GM19463 (cell line): ENCODE data around the gene RAB3GAP2.
A peak's percentile ranks its signal among the peaks of the same experiment; 100 is the strongest.
"Not testable (repeated sequence)": the region's sequence is repeated elsewhere in the genome, so short reads cannot be mapped to it uniquely, and the experiment has no call there.

Experiments used
- ATAC-seq: cut with Tn5 transposase; IDR thresholded peaks from one replicate; pipeline ENCODE4 v1.9.1; 2021; ENCODE audit warnings: mild to moderate bottlenecking, moderate library complexity; ENCODE audit not compliant: unreplicated experiment

RAB3GAP2 gene

DNA sequence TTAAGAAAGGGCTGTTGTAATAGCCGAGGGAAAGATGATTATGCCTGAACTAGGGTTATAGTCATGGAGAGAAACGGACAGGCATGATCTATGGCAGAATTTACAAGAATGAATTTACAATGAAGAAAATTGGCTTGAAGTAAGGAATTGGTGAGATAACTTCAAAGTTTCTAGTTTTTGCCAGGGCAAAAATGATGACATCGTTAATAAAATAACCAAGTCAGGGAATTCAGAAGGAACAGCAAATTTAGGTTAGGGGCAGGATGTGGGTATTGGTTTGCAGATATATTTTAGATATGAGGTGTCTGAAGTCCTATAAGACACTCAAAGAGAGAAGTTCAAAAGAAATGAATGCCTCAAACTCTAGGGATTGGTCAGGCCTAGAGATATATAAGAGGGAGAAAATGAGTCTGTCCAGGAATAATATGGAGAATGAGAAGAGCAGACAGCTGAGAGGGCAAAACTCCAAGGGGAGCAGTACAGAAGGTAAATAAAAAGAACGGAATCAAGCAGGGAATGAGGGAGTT is 115.6 kb downstream of the RAB3GAP2 start:
- no peak for ATAC-seq

DNA sequence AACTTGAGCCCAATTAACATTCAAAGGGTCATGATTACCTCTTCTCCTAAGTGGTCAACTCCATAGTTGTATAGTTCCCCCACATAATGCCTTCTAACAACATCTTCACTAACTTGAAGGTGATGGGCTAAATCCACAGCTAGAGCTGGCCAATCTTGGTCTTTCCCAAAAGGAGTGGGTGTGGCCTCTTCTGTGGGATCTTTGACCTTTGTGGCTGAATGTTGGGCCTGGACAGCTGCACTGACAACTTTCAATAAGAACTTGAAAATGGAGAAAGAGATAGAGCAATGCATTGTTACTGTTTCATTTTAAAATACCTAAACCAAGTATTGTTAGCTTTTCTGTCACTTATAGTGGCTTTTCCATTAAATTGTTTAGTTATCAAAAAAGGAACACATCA is 119.1 kb downstream of the RAB3GAP2 start:
- no peak for ATAC-seq

DNA sequence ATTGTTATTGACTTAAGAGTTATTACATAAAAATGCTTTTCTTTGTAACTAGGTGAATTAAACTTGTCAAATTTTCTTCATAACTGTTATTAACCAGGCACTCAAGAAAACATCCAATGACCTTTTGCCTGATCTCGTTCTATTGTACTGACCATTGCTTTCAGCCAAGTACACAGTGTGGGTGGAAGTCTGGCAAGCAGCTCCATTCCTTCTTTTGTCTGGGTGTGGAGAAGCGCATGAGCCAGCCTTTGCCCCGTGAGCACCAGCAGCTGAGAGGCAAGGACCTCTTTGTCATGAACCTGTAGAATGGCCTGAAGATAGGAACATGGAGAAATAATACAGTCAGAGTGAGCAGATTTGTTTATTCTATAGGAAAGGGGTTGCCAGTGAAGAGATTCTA is 120.8 kb downstream of the RAB3GAP2 start:
- no peak for ATAC-seq

DNA sequence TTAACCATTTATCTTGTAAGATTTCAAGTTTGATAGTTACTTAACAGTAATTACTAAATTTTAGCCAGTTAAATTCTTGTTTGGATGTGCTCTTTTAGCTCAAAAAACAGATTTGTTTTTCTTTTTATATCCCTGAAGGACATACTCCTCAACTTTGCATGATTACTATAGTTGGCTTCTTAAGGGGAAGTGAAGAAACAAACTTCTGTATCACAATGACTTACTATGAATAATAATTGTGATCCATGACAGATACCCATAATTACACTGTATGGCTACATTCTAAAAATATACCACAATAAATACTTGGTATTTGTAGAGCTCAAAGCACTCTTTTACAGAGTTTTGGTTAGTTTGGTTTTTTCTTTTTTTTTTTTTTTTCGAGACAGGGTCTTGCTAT is 122.5 kb downstream of the RAB3GAP2 start:
- no peak for ATAC-seq

GRCh38 chr1:220144051-220144450 is 128.2 kb downstream of the RAB3GAP2 start:
- no peak for ATAC-seq

DNA sequence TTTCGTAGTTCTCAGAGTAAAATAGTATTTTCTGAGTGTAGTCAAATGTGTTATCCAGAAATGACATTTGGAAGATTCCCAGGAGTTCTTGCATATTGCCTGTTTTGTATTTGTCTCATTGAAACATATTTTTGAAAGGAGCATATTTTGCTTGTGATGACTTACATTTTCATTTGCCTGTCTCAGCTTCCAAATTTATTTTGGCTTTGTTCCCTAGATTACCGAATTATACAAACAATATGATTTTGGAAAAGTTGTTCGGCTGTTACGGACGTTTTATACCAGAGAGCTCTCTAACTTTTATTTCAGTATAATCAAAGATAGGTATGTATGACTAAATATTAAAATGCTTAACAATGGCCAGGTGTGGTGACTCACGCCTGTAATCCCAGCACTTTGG is 132.3 kb downstream of the RAB3GAP2 start:
- no peak for ATAC-seq

DNA sequence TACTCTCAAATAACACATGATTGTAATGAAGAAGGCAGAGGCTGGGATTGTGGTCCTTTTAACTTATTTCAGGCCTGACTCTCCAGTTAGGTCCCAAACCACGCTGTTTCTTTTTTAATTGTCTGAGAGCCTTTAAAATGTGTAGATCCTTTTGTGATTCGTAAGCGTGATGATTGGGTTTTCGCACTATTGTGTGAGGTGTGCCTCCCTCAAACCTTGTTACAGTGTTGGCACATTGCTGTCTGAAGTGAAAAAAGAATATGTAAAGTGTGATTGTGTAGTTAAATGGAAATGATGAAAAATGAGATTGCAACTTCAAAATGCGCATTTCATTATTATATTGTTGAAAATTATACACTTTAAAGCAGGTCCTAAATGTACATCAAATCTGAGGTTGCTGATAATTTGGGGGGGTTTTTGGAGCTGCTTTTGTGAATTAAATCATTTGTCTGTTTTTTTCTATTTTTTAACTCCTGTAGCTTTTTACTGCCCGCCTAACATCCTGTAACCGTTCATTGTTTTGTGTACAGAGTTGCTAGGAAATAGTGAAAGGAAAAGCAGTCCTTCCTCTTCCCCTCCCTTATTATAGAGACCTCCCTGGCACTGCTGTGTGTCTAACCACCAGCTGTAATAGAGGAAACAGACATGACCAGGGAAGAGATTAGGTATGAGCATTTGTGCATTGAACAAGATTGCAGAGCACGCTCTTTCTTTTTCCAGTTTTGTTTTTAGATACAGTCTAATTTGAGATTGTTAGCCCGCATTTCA is 135.1 kb downstream of the RAB3GAP2 start:
- ATAC-seq, result no peak

DNA sequence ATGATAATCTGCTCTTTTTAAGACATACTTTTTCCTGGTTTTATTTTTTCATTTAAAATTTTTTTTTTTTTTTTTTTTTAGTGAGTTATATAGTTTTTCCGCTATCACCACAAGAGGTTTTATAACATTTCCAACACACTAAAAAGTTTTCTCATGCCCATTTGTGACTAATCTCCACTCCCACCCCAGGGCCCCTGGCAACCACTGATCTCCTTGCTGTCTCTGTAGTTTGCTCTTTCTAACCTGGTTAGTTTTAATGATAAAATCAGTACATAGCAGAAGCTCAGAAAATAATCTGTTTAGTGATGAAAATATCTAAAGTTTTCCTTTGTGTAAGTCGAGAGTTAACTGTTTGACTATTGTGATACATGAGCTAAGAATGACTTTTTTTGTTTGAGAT is 136.5 kb downstream of the RAB3GAP2 start:
- ATAC-seq, result no peak

DNA sequence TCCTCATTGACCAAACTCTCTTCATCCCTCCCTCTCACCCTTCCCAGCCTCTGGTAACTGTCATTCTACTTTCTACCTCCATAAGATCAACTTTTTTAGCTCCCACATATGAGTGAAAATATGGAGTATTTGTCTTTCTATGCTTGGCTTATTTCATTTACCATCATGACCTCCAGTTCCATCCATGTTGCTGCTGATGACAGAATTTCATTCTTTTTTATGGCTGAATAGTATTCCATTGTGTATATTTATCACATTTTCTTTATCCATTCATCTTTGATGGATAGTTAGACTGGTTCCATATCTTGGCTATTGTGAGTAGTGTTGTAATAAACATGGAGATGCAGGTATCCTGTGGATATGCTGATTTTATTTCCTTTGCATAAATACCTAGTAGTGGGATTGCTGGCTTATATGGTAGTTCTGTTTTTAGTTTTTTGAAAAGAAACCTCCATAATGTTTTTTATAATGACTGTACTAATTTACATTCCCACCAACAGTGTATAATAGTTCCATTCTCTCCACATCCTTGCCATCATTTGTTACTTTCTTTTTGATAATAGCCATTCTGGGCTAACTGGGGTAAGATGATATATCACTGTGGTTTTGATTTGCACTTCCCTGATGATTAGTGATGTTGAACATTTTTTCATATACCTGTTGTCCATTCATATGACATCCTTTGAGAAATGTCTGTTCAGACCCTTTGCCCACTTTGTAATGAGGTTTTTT is 142.6 kb downstream of the RAB3GAP2 start:
- ATAC-seq, result no peak

DNA sequence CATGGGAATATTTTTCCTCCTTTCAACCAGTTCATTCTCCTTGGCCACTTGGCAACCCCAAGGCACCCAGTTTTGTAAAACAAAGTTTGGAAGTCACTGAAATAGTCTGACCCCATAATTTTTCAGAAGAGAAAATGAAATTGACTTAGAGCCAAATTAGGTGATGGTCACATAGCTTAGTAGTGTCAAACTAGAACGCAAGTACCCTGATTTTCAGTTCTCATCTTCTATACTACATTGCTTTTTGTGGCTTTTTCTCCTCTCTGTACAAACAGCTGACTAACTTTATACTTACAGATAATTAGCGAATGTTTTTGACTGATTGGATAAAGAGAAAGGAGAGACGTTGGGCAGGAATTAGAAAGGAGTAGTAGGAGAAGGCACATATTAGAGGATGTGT is 145.2 kb downstream of the RAB3GAP2 start:
- no peak for ATAC-seq

DNA sequence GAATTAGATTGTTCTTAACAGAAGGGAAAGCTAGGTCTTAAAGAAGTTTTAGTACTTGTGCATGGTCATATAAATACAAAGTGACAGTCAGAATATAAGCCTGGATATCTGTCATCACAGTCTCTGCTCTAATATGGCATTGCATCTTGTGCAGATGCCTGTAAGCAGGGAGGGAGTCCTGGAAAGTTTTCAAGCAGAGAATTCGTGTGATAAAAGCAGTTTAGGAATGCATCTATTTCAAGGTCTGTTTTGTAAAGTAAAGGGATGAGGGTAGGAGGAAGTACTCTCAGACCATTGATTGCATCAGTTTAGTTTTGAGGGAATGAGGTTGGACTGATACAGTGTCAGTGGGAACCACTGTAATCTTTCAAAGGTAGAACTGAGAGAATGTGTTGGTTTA is 147.7 kb downstream of the RAB3GAP2 start:
- no peak for ATAC-seq

- no peak for ATAC-seq
Measured at GRCh38 chr1:220123889-220124288, 148.4 kb downstream of the RAB3GAP2 start.

GRCh38 chr1:220123066-220123465 is 149.2 kb downstream of the RAB3GAP2 start:
- no peak for ATAC-seq

DNA sequence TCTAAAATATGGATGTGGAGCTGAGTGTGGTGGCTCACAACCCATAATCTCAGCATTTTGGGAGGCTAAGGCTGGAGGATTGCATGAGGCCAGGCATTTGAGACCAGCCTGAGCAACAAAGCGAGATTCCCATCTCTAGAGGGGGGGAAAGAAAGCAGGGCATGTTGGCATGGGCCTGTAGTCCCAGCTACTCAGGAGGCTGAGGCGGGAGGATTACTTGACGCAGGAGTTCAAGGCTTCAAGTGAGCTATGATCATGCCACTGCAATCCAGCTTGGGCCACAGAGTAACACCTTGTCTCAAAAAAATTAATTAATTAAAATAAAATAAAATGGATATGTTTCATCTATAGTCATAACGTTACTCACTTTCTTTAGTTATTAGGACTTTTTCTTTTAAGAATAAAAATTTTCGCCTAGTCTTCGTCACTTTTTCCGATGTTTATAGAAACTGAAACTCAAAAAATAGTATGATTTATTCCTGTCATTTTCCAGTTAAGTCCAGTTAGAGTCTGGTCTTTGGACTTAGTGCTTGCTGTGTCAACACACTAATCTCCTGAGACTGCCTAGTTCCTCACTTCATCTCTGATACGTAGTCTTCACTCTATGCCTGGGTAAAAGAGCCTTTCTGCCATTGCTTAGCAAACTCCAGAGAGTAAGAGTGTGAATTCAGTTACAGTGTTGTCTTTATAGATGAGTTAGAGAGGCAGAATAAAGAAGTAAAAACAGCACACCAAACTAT is 150.3 kb downstream of the RAB3GAP2 start:
- ATAC-seq, result no peak

- no peak for ATAC-seq
Measured at GRCh38 chr1:220119043-220119512, 153.2 kb downstream of the RAB3GAP2 start.

DNA sequence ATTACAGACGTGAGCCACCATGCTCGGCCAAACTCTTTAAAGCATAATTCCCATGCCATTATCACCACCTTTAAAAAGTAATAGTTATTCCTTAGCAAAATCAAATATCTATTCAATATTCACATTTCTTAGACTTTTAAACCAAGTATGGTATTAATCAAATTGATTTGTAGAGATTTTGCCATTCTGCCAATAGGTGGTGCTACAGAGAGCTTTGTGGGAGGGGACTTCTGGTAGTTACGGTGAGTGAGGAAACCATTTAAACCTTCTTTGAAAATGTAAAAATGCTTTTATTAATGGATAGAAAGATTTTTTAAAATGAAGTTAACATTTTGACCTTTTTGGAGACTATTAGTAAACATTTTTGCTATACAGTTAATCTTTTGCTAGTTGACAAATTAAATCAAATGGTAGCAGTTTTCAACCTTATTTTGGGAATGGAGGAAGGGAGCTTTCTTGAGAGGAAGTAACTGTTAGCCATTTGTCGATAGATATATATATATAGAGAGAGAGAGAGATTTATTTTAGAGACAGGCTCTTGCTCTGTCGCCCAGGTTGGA is 159.0 kb downstream of the RAB3GAP2 start:
- ATAC-seq, result peak; percentile 69

DNA sequence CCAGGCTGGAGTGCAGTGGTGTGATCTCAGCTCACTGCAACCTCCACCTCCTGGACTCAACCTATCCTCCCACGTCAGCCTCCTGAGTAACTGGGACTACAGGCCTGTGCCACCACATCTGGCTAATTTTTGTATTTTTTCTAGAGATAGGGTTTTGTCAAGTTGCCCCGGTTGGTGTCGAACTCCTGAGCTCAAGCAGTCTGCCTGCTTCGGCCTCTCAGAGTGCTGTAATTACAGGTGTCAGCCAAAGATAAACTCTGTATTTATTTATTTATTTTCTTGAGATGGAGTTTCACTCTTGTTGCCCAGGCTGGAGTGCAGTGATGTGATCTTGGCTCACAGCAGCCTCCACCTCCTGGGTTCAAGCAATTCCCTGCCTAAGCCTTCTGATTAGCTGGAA is 159.7 kb downstream of the RAB3GAP2 start:
- ATAC-seq, result not testable (repeated sequence)

- ATAC-seq, result not testable (repeated sequence)
Measured at GRCh38 chr1:220110473-220110872, 161.8 kb downstream of the RAB3GAP2 start.

DNA sequence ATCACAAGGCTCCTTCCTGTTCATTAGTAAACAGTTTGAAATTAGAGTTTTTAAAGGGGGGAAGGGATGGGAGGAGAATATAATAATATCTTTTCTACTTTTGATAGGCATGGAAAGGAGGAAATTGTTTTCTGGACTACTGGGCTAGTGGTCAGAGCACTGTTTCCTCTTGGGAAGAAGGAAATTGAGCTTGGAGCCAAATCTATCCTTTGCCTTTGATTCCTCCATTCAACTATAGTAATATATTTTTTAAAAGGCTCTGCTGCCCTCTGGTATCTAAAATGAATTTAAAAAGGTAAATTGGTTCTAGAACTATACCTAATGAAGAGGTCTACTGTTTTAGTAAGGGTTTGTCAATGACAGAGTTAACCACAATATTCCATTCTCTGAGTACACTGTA is 172.4 kb downstream of the RAB3GAP2 start:
- ATAC-seq, result no peak
